HG03196 (cell line): Measurements from ENCODE around the gene SLC39A11.
"Not testable (repeated sequence)": the region's sequence is repeated elsewhere in the genome, so short reads cannot be mapped to it uniquely, and the experiment has no call there.

ENCODE experiments used
- ATAC-seq: cut with Tn5 transposase; IDR thresholded peaks from one replicate; pipeline ENCODE4 v1.9.1; 2021; ENCODE audit not compliant: unreplicated experiment

SLC39A11 gene

GRCh38 chr17:72954579-72954978, 137.9 kb downstream of the SLC39A11 start:
- no peak for ATAC-seq

GRCh38 chr17:72953621-72954020, 138.9 kb downstream of the SLC39A11 start:
- no peak for ATAC-seq

GRCh38 chr17:72952641-72953315, 139.7 kb downstream of the SLC39A11 start:
- ATAC-seq: no peak

GRCh38 chr17:72952220-72952619, 140.3 kb downstream of the SLC39A11 start:
- ATAC-seq: no peak

GRCh38 chr17:72950242-72950931, 142.1 kb downstream of the SLC39A11 start:
- no peak for ATAC-seq

- no peak for ATAC-seq
Observed at GRCh38 chr17:72948115-72948514, 144.4 kb downstream of the SLC39A11 start.

GRCh38 chr17:72947475-72947874, 145.0 kb downstream of the SLC39A11 start:
- ATAC-seq: no peak

- no peak for ATAC-seq
Observed at GRCh38 chr17:72946696-72947095, 145.8 kb downstream of the SLC39A11 start.

GRCh38 chr17:72946156-72946555, 146.3 kb downstream of the SLC39A11 start:
- ATAC-seq: no peak

GRCh38 chr17:72945473-72945872, 147.0 kb downstream of the SLC39A11 start:
- no peak for ATAC-seq

GRCh38 chr17:72943826-72944689, 148.4 kb downstream of the SLC39A11 start:
- ATAC-seq: no peak

- ATAC-seq: no peak
Observed at GRCh38 chr17:72942579-72942978, 149.9 kb downstream of the SLC39A11 start.

GRCh38 chr17:72940496-72940895, 152.0 kb downstream of the SLC39A11 start:
- ATAC-seq: no peak

- ATAC-seq: no peak
Observed at GRCh38 chr17:72938482-72938881, 154.0 kb downstream of the SLC39A11 start.

GRCh38 chr17:72937707-72938106, 154.8 kb downstream of the SLC39A11 start:
- ATAC-seq: no peak

- ATAC-seq: not testable (repeated sequence)
Observed at GRCh38 chr17:72937254-72937653, 155.2 kb downstream of the SLC39A11 start.

- no peak for ATAC-seq
Observed at GRCh38 chr17:72935984-72936383, 156.5 kb downstream of the SLC39A11 start.

- no peak for ATAC-seq
Observed at GRCh38 chr17:72934927-72935326, 157.6 kb downstream of the SLC39A11 start.

- no peak for ATAC-seq
Observed at GRCh38 chr17:72931635-72932034, 160.9 kb downstream of the SLC39A11 start.

GRCh38 chr17:72931163-72931562, 161.3 kb downstream of the SLC39A11 start:
- ATAC-seq: no peak

- no peak for ATAC-seq
Observed at GRCh38 chr17:72930031-72930430, 162.5 kb downstream of the SLC39A11 start.
